Stimulated activated CD8-positive, alpha-beta memory T cell treated with anti-CD3 and anti-CD28 coated beads, Interleukin-15, amount 100 ng/mL, for 4 hours (primary cell): ENCODE results near the gene IL23A.

Experiments used
- DNase-seq, 2 donors: peaks; one replicate each; pipeline ENCODE4 v3.0.0-alpha.2; 2020; ENCODE audit warnings: low read depth in 2 of 2

The IL23A gene

DNA sequence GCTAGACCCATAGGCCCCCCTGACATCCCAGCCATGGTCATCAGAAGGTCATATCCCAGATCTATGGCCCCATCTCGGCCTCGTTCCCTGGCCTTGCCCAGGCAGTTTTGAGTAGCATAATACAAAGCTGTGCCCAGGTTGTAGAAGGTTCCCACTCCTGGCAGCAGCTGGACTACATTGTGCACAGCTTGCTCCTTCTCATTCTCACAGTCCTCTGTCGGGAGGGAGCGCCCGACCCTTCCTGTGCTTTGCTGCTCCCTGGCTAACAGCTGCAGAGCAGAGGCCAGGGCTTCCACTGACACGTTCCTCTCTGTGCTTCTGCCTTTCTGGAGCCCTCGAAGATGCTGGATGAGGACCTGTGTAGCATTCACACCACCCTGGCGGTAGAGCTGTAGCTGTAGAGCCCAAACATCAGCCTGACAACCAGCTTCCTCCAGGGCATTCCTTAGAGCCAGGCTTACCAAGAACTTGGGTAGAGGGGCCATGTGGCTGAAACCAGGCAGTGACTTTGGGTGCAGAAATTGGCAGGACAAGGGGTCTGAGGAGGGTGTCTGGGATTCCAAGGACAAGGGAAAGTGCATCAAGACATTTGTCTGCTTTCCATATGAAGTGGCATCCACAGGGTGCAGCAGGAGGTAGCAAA lies 22.9 kb downstream of the IL23A start:
- no peak for DNase-seq

GRCh38 chr12:56362130-56363059 lies 23.7 kb downstream of the IL23A start, which contains the start of gene APOF:
APOF (minus strand) TSS chr12:56362857; CDS start chr12:56362745, 112 bp downstream.
- DNase-seq: no peak

GRCh38 chr12:56366948-56367347 lies 28.3 kb downstream of the IL23A start:
- DNase-seq: no peak

- no peak for DNase-seq
These were observed 34.8 kb downstream of the IL23A start for GRCh38 chr12:56373515-56373914.

DNA sequence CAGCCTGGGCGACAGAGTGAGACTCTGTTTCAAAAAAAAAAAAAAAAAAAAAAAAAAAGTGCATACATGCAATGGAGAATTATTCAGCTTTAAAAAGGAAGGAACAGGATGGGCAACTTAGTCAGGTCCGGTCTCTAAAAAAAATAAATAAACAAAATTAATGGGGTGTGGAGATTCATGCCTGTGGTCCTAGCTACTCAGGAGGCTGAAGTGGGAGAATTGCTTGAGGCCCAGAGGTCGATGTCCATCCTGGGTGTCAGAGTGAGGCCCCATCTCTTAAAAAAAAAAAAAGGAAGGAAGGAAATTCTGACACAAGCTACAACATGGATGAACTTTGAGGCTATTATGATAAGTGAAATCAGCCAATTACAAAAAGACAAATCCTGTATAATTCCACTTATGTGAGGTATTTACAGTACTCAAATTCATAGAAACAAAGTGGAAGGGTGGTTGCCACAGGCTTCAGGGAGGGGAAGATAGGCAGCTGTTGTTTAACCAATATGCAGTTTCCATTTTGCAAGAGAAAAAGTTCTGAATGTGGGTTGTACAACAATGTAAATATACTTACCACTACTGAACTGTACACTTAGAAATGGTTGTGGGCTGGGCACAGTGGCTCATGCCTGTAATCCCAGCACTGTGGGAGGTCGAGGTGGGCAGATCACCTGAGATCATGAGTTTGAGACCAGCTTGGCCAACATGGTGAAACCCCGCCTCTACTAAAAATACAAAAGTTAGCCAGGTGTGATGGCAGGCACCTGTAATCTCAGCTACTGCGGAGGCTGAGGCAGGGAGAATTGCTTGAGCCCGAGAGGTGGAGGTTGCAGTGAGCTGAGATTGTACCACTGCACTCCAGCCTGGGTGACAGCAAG lies 36.3 kb downstream of the IL23A start:
- DNase-seq: no peak

- no peak for DNase-seq
These were observed 37.1 kb downstream of the IL23A start for GRCh38 chr12:56375598-56376434.

DNA sequence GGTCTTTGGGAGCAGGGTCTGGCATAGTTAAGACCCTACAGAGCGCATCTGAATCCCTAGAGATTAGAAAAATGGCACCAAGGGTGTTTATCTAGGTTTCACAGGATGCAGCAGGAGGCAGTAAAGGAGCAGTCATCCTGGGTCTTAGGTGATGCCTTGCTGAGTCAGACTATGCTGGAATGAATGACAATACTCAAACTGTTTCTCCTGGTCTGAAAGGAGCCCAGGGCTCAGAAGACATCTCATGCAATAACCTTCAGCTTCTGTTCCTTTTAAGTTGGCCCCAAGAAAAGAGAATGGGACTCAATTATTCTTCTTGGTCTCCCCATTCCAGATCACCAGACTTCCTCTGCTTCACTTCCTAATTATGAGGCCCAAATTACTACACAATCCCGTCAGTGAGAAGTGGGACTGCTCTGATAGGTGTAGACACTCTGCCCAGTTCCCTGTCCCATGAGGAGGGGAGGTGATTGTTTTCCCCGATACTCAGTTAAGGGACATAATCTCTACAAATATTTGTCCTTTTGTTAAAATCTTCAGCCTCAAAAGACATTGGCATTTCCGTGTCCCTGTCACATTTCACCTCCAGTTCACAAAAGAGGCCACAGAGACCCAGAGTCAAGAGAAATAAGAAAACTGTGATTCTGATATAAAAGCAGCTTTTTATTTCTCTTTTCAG lies 38.8 kb downstream of the IL23A start:
- no peak for DNase-seq

- no peak for DNase-seq
These were observed 39.3 kb downstream of the IL23A start for GRCh38 chr12:56377989-56378316.

DNA sequence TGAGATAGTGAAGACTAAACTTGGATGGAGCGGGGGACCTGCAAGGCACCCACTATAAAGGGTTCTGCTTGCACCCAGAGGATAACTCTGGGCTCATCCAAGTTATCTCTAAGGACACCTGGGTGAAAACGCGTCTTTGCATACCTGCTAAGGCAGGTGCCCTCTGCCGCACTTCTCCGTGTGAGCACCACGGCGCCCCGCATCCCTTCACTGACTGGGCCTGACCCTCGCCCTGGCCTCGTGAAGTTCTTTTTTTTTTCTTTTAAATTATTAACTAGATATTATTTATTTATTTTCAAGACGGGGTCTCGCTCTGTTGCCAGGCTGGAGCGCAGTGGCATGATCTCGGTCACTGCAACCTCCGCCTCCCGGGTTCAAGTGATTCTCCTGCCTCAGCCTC lies 43.9 kb downstream of the IL23A start:
- no peak for DNase-seq

DNA sequence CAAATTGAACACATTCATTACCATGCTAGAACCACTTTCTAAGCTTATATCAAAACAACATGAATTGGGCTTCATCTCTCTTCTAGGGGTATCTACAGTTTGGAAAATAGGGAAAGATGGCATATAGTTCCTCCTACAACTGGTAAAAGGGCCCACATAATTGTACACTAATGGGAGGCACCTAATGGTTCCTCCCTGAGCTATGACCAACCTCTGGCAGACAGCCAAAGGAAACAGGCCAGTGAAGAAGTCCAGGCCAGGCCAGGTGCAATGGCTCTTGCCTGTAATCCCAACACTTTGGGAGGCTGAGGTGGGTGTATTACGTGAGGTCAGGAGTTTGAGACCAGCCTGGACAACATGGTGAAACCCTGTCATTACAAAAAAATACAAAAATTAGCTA lies 47.2 kb downstream of the IL23A start:
- DNase-seq: no peak

- no peak for DNase-seq
These were observed 48.6 kb downstream of the IL23A start for GRCh38 chr12:56387152-56387736.

DNA sequence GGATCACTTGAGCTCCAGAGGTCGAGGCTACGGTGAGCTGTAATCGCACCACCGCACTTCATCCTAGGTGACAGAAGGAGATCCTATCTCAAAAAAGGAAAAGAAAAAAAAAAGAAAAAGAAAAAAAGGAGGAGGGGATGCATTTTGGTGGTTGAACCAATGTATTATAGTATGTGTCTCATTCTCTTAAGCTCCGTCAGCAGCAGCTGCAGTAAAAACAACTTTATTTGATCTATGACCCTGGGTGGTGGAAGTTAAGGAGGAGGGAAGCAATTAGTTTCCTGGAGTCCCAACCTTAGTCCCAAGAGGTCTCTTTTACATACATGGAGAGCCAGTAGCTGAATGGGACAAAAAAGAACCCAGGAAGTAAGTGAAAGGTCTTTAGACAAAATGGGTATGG lies 50.7 kb downstream of the IL23A start:
- DNase-seq: no peak
